Measurements from ENCODE around the gene SFI1.

SFI1 gene

DNA sequence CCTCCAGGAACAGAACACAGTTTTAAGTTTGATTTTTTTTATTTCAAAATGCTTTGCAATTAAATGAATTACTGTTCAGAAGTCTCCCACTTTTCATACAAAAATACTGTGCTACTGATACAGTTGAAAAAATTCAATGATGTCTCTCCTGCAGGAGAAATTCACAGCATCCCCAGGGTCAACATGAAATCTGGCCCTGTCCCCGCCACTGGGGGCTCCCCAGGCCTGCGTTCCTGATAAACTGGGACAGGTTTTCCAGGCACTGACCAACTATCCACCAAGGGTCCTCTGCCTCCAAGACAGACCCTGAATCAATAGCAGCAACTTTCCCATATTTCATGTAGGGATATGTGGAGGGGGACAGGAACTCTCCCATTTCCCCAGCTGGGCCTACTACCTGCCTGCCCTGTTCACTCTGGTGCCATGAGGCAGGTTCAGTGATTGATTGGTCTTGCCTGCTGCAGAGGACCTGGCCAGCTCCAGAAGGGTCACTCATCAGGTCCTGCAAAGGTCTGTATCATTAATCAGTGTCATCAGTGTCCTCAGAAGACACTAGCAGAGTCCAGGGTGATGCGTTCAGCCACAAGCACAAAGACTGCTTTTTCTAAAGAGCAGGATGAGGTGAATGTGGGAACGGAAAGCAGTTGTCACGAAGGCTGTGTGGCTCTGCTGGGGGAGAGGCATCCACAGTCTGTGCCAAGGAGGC lies 122.3 kb downstream of the SFI1 start:
- no peak for DNase-seq

DNA sequence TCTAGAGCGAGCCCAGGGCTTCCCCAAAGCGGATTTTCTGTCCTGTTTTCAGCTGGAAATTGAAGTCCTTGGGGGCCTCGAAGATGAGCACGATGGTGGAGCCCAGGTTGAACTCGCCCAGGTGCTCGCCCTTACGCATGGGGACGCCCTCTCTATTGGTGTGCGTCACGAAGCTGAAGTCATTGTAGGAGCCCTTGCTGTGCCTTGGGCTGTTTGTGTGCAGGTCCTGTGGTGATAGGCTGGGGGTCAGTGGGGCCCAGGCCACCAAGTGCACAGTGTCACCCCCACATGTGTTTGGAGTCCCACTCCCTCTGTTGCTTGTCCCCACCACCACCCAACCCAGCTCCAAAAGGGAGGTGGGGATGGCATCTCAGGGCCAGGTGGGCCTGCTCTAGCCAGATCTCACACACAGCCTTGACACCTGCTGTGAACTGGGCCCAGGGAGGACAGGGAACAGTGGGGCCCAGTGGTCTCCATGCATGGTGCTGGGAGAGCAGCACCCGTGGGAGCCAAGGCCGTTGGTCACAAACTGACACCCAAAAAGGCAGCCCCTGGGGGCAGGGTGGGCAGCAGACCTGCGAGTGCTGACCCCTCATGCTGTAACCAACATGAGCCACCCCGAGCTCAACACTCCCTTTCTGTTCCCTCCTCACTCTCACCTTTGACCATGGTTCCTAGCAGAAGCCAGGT lies 123.4 kb downstream of the SFI1 start:
- DNase-seq, result no peak

DNA sequence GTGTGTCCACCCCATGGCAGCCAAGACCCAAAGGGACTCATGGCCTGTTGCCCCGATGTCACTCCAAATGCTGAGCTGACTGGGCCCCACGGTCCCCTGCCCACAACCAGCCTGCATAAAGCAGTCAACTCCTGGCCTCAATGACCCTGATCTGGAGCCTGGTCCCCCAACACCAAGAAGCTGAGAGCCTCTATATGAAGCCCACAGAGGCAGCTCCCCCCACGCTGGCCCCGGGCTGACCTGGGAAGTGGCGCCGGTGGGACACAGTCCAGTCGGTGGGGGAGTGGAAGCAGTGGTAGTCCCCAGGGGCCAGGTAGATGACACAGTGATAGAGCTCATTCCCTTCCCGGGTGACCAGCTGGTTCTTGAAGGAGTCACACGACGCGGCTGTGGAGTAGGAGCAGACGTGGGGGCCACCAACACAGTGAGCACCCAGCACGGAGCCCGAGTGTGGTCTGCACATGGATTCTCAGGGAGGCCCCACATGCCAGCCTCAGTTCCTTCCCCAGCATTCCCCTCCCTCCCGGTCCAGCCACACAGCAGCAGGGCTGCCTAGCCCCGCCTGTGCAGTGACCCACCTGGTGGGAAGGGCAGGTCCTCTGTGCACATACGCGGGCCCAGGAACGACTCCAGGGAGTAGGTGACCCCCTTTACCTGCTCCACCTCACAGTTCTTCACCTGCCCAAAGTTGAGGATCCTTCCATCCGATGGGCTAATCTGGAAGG lies 124.6 kb downstream of the SFI1 start:
- DNase-seq, result no peak

DNA sequence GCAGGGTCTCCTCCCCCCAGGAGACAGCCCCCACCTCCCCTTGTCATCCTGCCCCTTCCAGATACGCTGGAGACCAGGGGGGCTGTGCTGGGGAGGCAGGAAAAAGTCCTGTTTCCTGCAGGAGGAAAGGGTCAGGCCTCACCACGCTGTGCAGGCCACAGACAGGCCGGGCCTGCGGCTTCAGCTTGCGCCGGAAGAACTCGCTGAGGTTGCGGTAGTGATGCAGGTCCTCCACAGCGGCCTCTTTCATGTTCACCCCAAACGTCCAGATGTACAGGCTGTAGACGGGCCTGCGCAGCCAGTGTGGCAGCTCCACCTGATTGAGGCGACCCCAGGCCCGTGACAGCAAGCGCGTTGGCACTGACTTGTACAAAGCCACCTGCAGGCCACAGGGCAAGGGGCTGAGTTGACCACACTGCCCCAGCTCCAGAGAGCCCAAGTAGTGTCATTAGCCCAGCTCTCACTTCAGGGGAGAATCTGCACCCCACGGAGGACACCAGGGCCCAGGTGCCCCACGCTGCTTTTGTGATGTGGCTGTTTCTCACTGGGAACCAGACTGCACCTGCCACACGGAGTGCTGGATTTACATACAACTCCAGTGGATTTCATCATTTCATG lies 125.3 kb downstream of the SFI1 start:
- DNase-seq, result no peak

DNA sequence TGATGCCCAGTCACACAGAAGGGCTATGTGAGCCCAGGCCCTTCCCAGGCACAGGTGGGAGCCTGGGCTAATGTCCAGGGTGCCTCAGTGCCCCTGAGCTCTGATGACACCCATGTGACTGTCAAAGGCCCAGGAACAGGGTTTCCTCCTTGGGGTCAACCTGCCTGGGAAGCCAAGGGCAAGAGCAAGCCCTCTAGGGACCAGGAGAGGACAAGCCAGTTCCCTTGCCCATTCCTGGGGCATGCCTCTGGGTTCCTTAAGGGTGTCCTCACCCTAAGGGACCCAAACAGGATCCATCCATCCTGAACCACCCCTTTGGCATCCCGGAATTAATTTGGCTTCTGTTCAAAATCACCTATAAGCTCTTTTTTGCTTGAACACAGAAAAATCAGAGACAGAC lies 126.6 kb downstream of the SFI1 start:
- no peak for DNase-seq

DNA sequence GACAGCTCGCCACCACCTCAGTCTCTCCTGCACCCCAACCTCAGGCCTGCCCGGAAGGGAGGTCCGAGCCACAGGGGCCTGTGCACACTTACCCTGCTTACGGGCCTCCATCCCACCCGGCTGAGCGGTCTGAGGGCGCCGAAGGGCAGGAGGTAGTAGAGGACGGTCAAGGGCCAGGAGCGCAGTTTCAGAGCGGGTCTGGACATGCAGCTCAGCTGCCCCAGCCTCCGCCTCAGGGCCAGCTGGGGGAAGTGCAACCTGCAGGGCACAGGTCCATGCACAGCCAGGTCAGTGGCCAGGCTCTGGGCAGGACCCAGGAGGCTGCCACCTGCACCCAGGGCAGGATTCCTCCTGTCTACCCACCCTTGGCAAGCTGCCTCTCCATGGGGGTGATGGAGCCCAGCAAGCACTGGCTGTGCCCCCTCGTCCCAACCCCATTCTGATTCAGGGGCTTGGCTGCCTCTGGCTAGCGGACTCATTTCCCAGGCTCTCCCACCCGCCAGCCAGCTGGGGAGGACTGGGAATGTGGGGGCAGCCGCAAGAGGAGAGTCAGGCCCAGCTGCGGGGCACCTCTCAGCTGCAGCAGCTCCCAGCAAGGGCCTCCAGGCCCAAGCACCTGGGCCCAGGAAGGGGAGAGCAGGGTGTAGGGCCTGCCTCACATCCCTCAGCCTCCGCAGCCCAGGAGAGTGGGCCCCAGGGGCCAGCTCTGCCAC lies 127.4 kb downstream of the SFI1 start:
- DNase-seq, result no peak

DNA sequence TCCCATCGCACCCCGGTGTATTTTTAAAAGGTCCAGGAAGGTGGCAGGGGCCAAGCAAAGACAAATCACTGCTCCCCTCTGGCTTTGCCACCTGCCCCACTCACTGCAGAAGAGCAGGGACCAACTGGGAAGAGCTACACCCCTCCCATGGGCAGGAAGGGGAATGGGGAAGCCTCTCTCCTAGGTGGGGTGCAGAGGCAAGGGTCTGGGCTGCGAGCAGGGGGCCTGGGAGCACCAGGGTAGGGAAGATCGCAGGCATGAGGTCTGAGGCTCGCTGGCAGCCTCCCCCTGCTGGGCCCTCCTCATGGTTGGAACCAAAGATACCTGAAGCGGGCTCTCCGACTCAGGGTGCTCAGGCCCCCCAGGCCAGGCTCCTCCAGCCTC lies 128.9 kb downstream of the SFI1 start:
- no peak for DNase-seq

DNA sequence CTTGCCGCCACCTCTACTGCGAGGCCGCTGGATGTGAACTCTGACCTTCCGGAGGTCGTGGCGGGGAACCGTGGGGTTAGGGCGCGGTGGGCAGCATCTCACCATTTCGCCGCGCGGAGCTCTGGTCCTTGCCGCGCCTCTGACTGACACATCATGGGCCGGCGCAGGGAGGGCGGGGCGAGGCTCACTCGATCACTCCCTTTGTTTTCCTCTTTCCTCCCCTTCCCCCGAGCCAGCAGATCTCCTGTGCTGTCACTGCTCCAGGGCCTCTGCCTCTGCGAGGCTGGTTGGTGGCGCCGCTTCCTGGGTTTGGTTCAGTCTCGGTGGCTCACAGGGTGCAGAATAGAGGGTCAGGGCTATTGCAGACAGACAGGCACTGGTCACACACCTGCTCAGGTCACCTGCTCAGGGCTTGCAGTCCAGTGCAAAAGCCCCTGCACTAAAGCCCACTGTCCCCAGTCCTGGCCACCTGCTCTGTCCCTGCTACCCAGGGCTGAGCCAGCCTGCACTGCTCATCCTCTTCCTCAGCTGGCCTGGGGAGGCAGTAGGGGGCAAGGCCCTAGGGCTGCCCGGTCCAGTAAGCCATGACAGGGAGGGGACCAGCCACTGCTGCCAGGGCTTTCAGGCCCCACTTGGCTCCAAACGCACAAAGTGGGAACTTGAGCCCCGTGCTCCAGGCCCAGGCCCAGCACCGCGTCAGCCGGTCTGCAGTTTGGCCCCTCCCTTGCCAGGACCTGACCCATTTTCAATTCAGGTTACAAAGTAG lies 129.5 kb downstream of the SFI1 start:
- DNase-seq, result no peak

DNA sequence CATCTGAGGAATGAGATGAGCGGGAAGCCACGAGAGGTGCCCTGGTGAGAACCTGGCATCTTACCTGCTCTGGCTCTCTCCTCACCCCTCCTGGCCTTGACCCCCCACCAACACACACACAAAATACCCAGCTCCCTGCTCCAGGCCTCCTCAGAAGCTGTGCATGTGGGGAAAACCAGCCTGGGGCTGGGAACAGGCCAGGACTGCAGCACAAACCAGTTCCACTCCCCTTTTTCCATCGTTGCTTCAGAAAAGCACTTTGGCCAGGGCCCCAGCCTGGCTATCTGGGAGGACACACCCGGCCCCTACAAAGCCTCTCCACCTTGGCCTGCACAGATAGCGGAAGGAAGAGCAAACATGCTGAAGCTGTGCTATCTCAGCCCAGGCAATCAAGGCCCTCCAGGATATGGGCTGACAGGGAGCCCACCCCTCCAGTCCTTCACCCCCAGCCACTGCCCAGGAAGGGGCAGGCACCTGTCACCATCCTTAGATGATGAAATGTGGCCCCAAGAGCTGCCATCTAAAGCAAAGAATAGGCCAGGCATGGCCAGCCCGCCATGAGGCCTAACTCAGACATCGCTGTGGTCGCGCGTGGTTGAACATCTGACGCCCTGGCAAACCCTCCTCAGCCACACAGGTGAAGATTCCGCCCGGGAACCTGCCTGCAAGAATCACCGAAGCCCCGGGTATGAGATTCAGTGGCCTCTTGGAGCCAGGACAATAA lies 130.3 kb downstream of the SFI1 start:
- no peak for DNase-seq

DNA sequence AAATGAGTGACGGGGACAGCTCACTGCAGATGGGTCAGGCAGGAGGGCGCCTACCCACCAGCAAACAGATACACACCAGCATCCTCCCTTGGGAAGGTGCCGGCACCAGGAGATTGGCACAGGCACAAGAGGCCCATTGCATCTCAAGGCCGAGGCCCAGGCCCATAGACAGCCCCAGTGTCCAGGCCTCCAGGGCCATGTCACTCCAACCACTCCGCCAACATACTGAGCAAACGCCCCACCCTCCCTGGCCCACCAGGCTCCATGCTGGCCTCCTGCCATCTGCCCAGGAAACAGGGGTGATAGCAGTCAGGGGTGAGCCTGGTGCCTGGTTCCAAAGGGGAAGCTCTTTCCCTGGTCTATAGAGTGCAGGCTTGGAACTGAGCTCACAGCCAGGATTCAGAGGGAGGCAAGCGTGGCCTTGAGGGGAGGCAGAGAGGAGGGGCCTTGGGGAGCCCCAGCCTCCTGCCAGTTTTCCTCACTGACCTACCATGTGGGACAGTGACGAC lies 130.9 kb downstream of the SFI1 start:
- DNase-seq, result no peak

DNA sequence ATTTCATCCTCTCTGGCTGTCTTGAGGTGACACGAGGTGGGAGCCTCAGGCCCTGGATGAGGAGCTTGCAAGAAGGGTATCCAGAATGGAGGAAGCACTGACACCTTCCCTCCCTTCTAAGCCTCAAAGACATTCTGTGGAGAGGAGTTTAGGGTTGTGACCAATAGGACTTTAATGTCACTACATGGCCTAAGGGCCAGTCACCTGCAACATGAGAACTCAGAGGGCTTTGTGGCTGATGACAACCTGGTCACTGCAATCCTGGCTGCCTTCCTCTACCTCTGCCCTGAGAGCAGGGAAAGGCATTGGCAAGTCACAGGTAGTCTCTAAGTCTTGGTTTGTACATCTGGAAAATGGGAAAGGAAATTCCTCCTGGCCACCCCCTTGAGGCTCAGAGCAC lies 132.0 kb downstream of the SFI1 start:
- DNase-seq, result no peak

DNA sequence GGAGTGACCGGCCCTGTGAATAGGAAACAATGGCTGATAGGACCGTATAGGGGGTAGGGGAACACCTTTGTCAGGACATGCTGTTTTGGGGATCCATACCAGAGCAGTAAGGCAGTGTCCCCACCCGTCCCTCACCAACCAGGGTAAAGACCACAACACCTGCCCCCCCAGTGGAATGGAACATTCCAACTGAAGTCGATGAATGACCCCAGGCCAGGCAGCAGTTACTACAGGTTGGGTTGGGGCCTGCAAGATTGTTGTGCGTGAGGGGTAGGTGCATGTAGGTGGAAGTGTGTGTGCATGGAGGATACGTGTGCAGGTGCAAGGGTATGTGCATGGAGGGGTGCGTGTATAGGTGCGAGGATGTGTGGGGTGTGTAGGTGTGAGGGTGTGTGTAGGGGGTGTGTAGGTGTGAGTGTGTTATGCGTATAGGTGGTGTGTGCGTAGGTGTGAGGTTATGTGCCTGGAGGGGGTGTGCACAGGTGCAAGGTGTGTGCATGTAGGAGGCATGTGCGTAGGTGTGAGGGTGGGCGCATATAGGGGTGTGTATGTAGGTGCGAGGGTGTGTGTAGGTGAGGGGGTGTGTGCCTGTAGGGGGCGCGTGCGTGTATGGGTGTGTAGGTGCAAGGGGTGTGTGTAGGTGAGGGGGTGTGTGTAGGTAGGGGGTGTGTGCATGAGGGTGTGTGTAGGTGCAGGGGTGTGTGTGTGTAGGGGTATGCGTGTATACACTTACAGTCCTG lies 132.8 kb downstream of the SFI1 start:
- DNase-seq, result no peak

DNA sequence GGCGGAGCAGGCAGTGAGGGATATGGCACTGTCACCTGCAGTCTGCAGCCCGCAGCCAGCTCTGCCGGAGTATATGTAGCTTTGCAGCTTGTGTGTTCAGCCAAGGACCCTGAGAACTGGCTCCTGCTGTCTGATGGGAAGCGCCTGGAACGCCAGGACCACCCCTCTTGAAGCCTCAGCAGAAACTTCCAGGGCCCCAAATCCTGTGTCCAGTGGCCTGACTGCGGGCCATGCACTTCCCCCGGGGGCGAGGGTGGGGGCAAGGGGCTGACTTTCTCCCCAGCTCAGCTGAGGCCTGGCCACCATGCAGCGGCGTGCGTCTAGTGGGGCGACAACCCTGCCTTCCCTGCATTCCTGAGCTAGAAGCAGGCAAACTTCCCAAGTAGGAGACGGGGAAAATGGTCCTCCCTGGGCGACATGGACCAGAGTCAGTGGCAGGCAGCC lies 133.4 kb downstream of the SFI1 start:
- DNase-seq, result no peak

DNA sequence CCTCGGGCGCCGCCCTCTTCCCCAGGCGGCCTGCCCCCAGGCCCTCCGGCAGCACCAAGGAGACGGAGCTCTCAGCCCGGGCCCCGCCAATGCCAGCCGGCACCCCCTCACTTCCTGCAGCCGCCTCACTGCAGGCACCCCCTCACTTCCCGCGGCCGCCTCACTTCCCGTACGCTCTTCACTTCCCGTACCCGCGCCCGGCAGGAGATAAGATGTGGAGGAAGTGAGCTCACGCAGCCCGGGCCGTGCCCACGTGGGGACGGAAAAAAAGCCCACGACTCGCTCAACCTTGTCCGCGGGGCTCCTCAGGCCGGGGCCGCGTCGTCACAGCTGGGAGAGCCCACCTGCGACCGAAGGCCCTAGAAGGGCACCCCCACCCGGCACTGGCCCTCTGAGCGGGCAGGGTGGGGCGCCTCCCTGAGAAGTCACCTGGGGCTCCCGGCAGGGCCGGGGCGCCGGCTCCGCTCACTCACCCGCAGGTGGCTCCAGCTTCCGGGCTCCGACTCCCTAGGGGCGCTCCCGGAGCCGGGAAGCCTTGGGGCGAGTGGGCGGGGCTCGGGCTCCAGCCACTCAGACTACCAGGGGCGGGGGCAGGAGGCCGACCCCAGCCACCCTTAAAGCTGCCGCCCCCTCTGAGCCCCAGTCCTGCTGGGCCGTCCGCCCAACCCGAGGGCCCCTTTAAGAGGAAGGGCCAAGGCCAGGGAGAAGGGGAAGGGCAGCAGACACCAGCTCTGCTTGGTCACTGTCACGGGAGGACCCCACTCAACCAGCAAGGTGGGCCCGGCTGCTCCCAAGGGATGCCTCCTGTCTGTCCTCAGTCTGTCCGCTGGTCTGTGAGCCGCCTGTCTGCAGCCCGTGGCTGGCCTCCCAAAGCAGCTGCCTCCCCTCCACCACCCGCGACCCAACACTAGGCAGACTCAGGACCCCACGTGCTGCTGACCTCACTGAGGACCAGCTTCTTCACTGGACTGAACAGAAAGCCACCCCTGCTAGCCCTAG lies 134.3 kb downstream of the SFI1 start:
- DNase-seq, result no peak

DNA sequence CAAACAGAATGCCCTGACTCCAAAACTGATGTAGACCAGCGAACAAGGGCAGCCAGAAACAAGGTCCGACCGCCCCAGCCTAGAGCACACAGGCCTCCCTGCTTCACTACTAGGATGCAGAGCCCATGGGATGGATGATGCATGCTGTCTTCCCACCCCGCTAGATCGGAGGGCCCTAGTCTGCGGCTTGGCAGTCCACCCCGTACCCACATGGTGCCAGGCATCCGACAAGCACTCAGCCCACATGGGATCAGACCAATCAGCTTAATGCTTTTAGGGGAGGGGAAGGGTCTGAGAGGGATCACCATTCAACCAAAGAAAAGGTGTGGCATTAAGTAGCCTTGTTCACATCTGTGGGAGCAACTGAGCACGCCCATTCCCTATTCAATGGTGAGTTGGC lies 135.1 kb downstream of the SFI1 start:
- no peak for DNase-seq

DNA sequence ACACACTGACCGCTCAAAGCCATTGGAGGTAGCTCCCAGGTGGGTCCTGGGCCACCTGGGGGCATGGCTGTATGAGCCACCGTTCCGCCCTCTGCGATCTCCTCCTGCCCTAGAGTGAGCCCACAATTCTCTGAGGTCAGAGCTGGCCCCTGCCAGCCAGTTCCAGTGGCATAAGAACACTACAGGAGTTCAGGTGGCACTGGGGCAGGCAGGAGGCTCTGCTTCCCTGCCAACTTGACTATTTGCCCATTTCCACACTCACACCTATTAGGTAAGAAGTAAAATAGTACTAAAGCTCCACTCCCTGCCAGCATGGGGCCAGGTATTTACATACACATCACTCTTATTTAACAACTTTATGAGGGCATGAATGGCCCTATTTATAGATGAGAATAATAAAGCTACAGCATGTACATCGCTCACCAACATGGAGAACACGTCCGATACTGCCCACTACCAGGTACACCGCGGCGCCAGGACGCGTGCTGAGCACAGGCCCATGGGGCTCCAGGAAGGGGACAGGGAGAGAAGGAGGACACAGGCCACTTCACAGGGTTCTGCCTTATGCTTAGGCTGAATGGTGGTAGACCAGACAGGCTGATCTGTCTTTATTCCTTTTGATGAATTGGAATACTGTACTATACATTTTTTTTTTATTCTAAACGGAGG lies 139.4 kb downstream of the SFI1 start:
- no peak for DNase-seq

DNA sequence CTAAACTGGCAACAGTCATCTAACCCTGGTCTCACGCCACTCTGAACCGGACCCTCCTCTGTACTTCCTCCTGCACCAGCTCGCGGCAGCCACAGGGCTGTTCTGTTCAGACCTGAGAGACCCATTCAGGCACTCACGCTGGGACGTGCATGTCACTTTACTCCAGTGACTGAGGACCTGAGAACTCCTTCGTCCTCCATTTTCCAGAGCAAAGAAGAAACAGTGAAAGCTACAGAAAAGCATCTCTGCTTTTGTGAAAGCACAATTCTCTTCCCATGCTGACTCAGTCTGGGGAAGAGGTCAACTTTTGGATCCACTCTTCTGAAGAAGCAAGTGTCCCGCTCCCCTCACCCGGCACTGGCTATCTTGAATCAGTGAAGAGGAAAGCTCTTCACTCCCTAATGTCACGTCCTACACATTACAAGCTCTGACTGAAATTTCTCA lies 141.1 kb downstream of the SFI1 start:
- no peak for DNase-seq

DNA sequence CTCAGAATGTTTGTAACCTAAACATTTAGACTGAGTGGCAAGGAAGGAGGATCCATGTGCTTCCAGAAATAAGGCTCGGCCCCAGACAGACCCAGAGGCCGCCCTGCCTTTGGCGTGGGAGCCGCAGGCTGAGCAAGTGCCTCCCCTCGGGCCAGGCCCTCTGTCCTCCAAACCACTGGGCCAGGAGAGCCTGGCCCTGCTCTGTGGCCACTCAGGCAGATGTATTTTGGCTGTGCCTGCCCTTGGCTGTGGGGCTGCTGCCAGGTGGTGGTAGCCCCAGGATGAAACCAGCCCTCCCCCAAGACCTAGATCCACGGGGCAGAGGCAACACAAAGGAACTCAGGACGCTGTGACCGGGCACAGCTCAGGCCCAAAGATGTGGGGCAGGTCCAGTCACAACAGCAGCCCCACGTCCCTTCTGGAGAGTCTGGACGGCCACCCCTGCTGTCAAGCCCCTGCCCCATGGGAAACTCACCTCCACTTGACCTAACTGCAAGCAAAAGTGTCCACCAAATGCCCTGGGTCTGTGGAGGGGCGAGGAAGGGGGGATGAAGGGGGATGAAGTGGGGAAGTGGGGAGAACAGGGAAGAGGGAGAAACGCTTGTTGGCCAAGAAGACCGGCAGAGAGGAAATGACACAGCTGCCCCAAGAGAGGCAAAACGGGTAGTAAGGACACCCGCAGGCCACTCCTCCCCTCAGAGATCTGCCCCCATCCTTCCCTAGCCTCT lies 141.7 kb downstream of the SFI1 start:
- no peak for DNase-seq

Measured in NCI-H1694 (cell line).